HEK293 (cell line): ENCODE results near the gene OCA2.
A peak's percentile ranks its signal among the peaks of the same experiment; 100 is the strongest.

Source experiments
- CTCF ChIA-PET: fragments of 350-600 bp; formaldehyde crosslinking; extraction: SDS; loops from one replicate; lab custom pipeline; 2021; ENCODE audit warnings: antibody characterized with exemption; lab: Yijun Ruan, JAX
- POLR2A ChIA-PET: fragments of 300-600 bp; formaldehyde crosslinking; extraction: SDS; loops from one replicate; lab custom pipeline; 2020; ENCODE audit warnings: antibody characterized with exemption, inconsistent platforms; lab: Yijun Ruan, JAX
- H3K27ac ChIP-seq: fragments of 200-500 bp; sonication (Bioruptor generic); 2 replicates; pipeline ENCODE4 v1.5.1; 2014; ENCODE audit warnings: low read depth, low read length, control low read depth, inconsistent platforms; ENCODE audit errors: extremely low read depth
- H3K36me3 ChIP-seq, 2 experiments: fragments of 200-500 bp in 1 of 2; sonication (Bioruptor generic) in 1 of 2; 1 replicate in 1 of 2; 2 replicates in 1 of 2; pipeline ENCODE4 v1.5.1; 2014 to 2017; ENCODE audit warnings: inconsistent platforms in 2 of 2, low read length in 2 of 2; ENCODE audit not compliant: control insufficient read depth in 2 of 2, insufficient read depth in 1 of 2
- H3K4me1 ChIP-seq: fragments of 200-500 bp; sonication (Bioruptor generic); 2 replicates; pipeline ENCODE4 v1.5.1; 2014; ENCODE audit warnings: mild to moderate bottlenecking, low read length, inconsistent platforms; ENCODE audit not compliant: control insufficient read depth, insufficient read depth
- H3K4me3 ChIP-seq: 2 replicates; pipeline ENCODE4 v1.5.1; 2011; ENCODE audit warnings: low read depth, mild to moderate bottlenecking, control low read depth, low read length, moderate library complexity
- H3K9me3 ChIP-seq: fragments of 200-500 bp; sonication (Bioruptor generic); 2 replicates; pipeline ENCODE4 v1.5.1; 2014; ENCODE audit warnings: low read depth, low read length, inconsistent platforms; ENCODE audit not compliant: control insufficient read depth, insufficient read depth
- BCL11A ChIP-seq: fragments of 450-650 bp; formaldehyde crosslinking; IDR thresholded peaks from 2 replicates; pipeline ENCODE4 v1.5.1; 2016; ENCODE audit warnings: low read depth, missing biosample characterization, missing genetic modification characterization
- BCL11B ChIP-seq: fragments of 450-650 bp; formaldehyde crosslinking; IDR thresholded peaks from 2 replicates; pipeline ENCODE4 v1.5.1; 2016; ENCODE audit warnings: low read depth, missing biosample characterization, missing genetic modification characterization
- GLIS1 ChIP-seq: fragments of 450-650 bp; formaldehyde crosslinking; IDR thresholded peaks from 2 replicates; pipeline ENCODE4 v1.5.1; 2016; ENCODE audit warnings: missing biosample characterization, missing genetic modification characterization
- HOXD13 ChIP-seq: sonication (generic); formaldehyde crosslinking; IDR thresholded peaks from 2 replicates; pipeline ENCODE4 v1.8.0; 2022; ENCODE audit warnings: missing genetic modification reagents, borderline replicate concordance
- MZF1 ChIP-seq: fragments of 450-650 bp; formaldehyde crosslinking; IDR thresholded peaks from 2 replicates; pipeline ENCODE4 v1.5.1; 2017; ENCODE audit warnings: missing biosample characterization, missing genetic modification characterization, borderline replicate concordance
- PRDM2 ChIP-seq: fragments of 450-650 bp; formaldehyde crosslinking; IDR thresholded peaks from 2 replicates; pipeline ENCODE4 v1.5.1; 2016; ENCODE audit warnings: missing biosample characterization, missing genetic modification characterization, borderline replicate concordance
- ZBTB26 ChIP-seq: fragments of 450-650 bp; formaldehyde crosslinking; optimal IDR thresholded peaks from 2 replicates; pipeline ENCODE3; 2016; ENCODE audit warnings: missing biosample characterization, mild to moderate bottlenecking, missing genetic modification characterization
- ZBTB6 ChIP-seq: fragments of 450-650 bp; formaldehyde crosslinking; IDR thresholded peaks from 2 replicates; pipeline ENCODE4 v1.5.1; 2017; ENCODE audit warnings: missing biosample characterization, missing genetic modification characterization
- ZBTB7A ChIP-seq: fragments of 450-650 bp; formaldehyde crosslinking; IDR thresholded peaks from 2 replicates; pipeline ENCODE4 v1.5.1; 2016; ENCODE audit warnings: low read depth, missing biosample characterization, missing genetic modification characterization
- ZFP3 ChIP-seq: fragments of 450-650 bp; formaldehyde crosslinking; IDR thresholded peaks from 2 replicates; pipeline ENCODE4 v1.5.1; 2016; ENCODE audit warnings: low read depth, missing biosample characterization, missing genetic modification characterization
- ZNF10 ChIP-seq: fragments of 450-650 bp; formaldehyde crosslinking; IDR thresholded peaks from 2 replicates; pipeline ENCODE4 v1.5.1; 2017; ENCODE audit warnings: missing biosample characterization, missing genetic modification characterization
- ZNF121 ChIP-seq: fragments of 450-650 bp; formaldehyde crosslinking; IDR thresholded peaks from 2 replicates; pipeline ENCODE4 v1.5.1; 2016; ENCODE audit warnings: missing biosample characterization, missing genetic modification characterization
- ZNF138 ChIP-seq: fragments of 450-650 bp; formaldehyde crosslinking; IDR thresholded peaks from 2 replicates; pipeline ENCODE4 v1.5.1; 2016; ENCODE audit warnings: missing biosample characterization, missing genetic modification characterization, borderline replicate concordance
- ZNF239 ChIP-seq: fragments of 450-650 bp; formaldehyde crosslinking; IDR thresholded peaks from 2 replicates; pipeline ENCODE4 v1.5.1; 2016; ENCODE audit warnings: missing biosample characterization, missing genetic modification characterization
- ZNF311 ChIP-seq: fragments of 450-650 bp; formaldehyde crosslinking; IDR thresholded peaks from 2 replicates; pipeline ENCODE4 v1.5.1; 2017; ENCODE audit warnings: missing biosample characterization, missing genetic modification characterization, borderline replicate concordance
- ZNF335 ChIP-seq: fragments of 450-650 bp; formaldehyde crosslinking; conservative IDR thresholded peaks from 2 replicates; pipeline ENCODE4 v1.5.1; 2016; ENCODE audit warnings: missing biosample characterization, missing genetic modification characterization
- ZNF391 ChIP-seq: fragments of 450-650 bp; formaldehyde crosslinking; IDR thresholded peaks from 2 replicates; pipeline ENCODE4 v1.5.1; 2016; ENCODE audit warnings: low read depth, missing biosample characterization, missing genetic modification characterization, borderline replicate concordance
- ZNF548 ChIP-seq: fragments of 450-650 bp; formaldehyde crosslinking; IDR thresholded peaks from 2 replicates; pipeline ENCODE4 v1.5.1; 2016; ENCODE audit warnings: missing biosample characterization, missing genetic modification characterization
- ZNF837 ChIP-seq: fragments of 450-650 bp; formaldehyde crosslinking; IDR thresholded peaks from 2 replicates; pipeline ENCODE4 v1.5.1; 2016; ENCODE audit warnings: missing biosample characterization, missing genetic modification characterization
- ZNF843 ChIP-seq: fragments of 450-650 bp; formaldehyde crosslinking; IDR thresholded peaks from 2 replicates; pipeline ENCODE4 v1.5.1; 2016; ENCODE audit warnings: missing biosample characterization, missing genetic modification characterization
- ZSCAN5A ChIP-seq: fragments of 450-650 bp; formaldehyde crosslinking; IDR thresholded peaks from 2 replicates; pipeline ENCODE4 v1.5.1; 2016; ENCODE audit warnings: missing biosample characterization, missing genetic modification characterization

The OCA2 gene

GRCh38 chr15:27723821-27724220 lies 375.3 kb downstream of the OCA2 start:
- POLR2A ChIA-PET: no interaction called here
- Histone ChIP-seq H3K36me3 (no peaks in the 10 kb centered on the region), H3K4me3 (no peak overlapping the region), H3K27ac (no peak overlapping the region)
- TF ChIP-seq GLIS1 (tag by site-specific recombination) (peak; percentile 10; the same call in 1 of the 2 replicates), ZNF138 (tag by site-specific recombination) (no peak)
- TF ChIP-seq, all 188 proteins: peak for 1
- Histone ChIP-seq H3K9me3 (no peaks in the 10 kb centered on the region), H3K4me1 (no peaks in the 10 kb centered on the region)
- CTCF ChIA-PET: no interaction called here

- Histone ChIP-seq H3K4me1 (no peaks in the 10 kb centered on the region), H3K27ac (no peak overlapping the region), H3K36me3 (no peaks in the 10 kb centered on the region), H3K9me3 (no peaks in the 10 kb centered on the region), H3K4me3 (no peak overlapping the region)
- ChIA-PET CTCF (no interaction called here), POLR2A (no interaction called here)
- TF ChIP-seq HOXD13 (CRISPR knock-in tag) (no peak), MZF1 (no peak), ZNF10 (tag by site-specific recombination) (no peak), ZNF391 (tag by site-specific recombination) (no peak), ZNF335 (tag by site-specific recombination) (no peak), ZNF837 (tag by site-specific recombination) (no peak), ZNF121 (tag by site-specific recombination) (no peak), PRDM2 (tag by site-specific recombination) (no peak), BCL11B (no peak), ZBTB7A (tag by site-specific recombination) (no peak), ZNF548 (tag by site-specific recombination) (no peak), ZBTB26 (tag by site-specific recombination) (no peak), ZSCAN5A (tag by site-specific recombination) (no peak), BCL11A (tag by site-specific recombination) (no peak), ZNF311 (tag by site-specific recombination) (no peak), ZNF843 (no peak), ZFP3 (tag by site-specific recombination) (no peak), ZBTB6 (tag by site-specific recombination) (no peak), ZNF239 (tag by site-specific recombination) (no peak)
These were observed 377.0 kb downstream of the OCA2 start for GRCh38 chr15:27722102-27722501.
